Astrocyte of the cerebellum (primary cell): Measurements from ENCODE around the gene SPATS2.
"Not testable (repeated sequence)": the region's sequence is repeated elsewhere in the genome, so short reads cannot be mapped to it uniquely, and the experiment has no call there.

Experiments used
- DNase-seq: peaks from one replicate; pipeline ENCODE4 v3.0.0-alpha.2; 2011; ENCODE audit warnings: low read depth
- H3K4me3 ChIP-seq: 2 replicates; pipeline ENCODE4 v1.5.1; 2011; ENCODE audit warnings: mild to moderate bottlenecking, low read depth, low read length, moderate library complexity
- CTCF ChIP-seq: IDR thresholded peaks from 2 replicates; pipeline ENCODE4 v1.5.1; 2012; ENCODE audit warnings: low read length, low read depth, moderate library complexity, mild to moderate bottlenecking; ENCODE audit errors: missing control alignments
- in situ Hi-C: cut with HindIII; loops from 2 replicates; pipeline ENCODE4 v1.10.0; 2017; ENCODE audit warnings: low sequenced_read_pairs

SPATS2 gene

GRCh38 chr12:49377386-49377785 is 10.1 kb downstream of the SPATS2 start:
- in situ Hi-C loops = no loop called here
- TF ChIP-seq CTCF = no peak
- H3K4me3 ChIP-seq = no peak overlapping the region
- DNase-seq = no peak

GRCh38 chr12:49380184-49380583 is 12.9 kb downstream of the SPATS2 start:
- in situ Hi-C loops, DNase-seq, H3K4me3 ChIP-seq: not testable (repeated sequence)

- no peak for DNase-seq
- TF ChIP-seq CTCF = no peak
- in situ Hi-C loops = no loop called here
- H3K4me3 ChIP-seq = no peak overlapping the region
Measured at GRCh38 chr12:49388682-49389386, 21.6 kb downstream of the SPATS2 start.

- TF ChIP-seq CTCF = no peak
- no peak overlapping the region for H3K4me3 ChIP-seq
- in situ Hi-C loops = no loop called here
- DNase-seq = no peak
Measured at GRCh38 chr12:49389387-49389703, 22.1 kb downstream of the SPATS2 start.

GRCh38 chr12:49397000-49397399 is 29.7 kb downstream of the SPATS2 start:
- H3K4me3 ChIP-seq = no peak overlapping the region
- in situ Hi-C loops = no loop called here
- no peak for DNase-seq
- no peak for TF ChIP-seq CTCF

GRCh38 chr12:49400304-49400703 is 33.0 kb downstream of the SPATS2 start:
- no peak for TF ChIP-seq CTCF
- no peak for DNase-seq
- in situ Hi-C loops = no loop called here
- no peak overlapping the region for H3K4me3 ChIP-seq

GRCh38 chr12:49403971-49404450 is 36.7 kb downstream of the SPATS2 start:
- TF ChIP-seq CTCF = no peak
- DNase-seq = no peak
- in situ Hi-C loops = no loop called here
- H3K4me3 ChIP-seq = no peak overlapping the region
